ENCODE measurements around the gene FOXL3.
"Not testable (repeated sequence)": the region's sequence is repeated elsewhere in the genome, so short reads cannot be mapped to it uniquely, and the experiment has no call there.

The FOXL3 gene

DNA sequence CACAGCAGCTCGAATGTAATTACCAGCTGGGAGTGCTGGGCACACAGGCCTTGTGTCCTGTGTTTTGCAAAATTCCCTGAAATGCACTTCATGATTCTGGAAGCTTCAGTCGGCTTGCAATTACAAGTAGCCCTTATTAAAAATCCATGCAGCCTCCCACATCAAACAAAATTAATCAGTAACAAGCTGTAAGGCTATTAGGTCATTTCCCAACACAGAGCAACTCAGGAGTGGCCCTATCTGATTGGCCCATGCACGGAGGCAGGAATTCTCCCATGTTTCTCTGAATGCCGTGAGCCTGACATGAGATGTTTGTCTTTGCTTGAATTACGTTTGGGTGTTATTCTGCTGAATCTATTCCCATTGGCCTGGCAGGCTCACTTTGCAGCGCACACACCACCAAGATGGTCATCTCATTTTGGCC is 36.9 kb downstream of the FOXL3 start:
- no peak for DNase-seq

- DNase-seq, result no peak
Observed at GRCh38 chr7:327233-327931, 37.4 kb downstream of the FOXL3 start.

- DNase-seq, result no peak
Observed at GRCh38 chr7:327991-328702, 38.2 kb downstream of the FOXL3 start.

GRCh38 chr7:329691-330281 is 39.8 kb downstream of the FOXL3 start:
- no peak for DNase-seq

- DNase-seq, result no peak
Observed at GRCh38 chr7:330511-331230, 40.7 kb downstream of the FOXL3 start.

- no peak for DNase-seq
Observed at GRCh38 chr7:332020-332517, 42.1 kb downstream of the FOXL3 start.

GRCh38 chr7:332646-333392 is 42.8 kb downstream of the FOXL3 start:
- DNase-seq, result peak; percentile 86 to 98

GRCh38 chr7:333393-333764 is 43.4 kb downstream of the FOXL3 start:
- DNase-seq, result no peak

DNA sequence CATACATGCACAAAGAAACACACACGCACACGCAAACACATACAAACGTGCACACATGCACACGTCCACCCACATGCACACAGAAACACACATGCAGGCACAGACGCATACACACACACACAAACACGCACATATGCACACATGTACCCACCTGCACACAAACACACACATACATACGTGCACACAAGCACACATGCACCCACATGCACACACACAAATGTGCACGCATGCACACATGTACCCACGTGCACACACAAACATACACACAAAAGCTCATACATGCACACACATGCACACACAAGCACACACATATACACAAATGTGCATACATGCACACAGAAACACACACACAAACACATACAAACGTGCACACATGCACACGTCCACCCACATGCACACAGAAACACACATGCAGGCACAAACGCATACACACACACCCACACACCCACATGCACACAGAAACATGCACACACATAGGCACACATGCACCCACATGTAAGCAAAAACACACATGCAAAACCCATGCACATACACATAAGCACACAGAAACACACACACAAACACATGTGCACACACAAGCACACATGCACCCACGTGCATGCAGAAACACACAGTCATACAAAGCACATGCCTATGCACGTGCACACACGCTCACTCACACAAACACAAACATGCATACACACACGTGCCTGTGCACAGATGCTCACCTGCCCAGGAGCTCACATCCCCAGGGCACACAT is 44.8 kb downstream of the FOXL3 start:
- DNase-seq, result no peak

DNA sequence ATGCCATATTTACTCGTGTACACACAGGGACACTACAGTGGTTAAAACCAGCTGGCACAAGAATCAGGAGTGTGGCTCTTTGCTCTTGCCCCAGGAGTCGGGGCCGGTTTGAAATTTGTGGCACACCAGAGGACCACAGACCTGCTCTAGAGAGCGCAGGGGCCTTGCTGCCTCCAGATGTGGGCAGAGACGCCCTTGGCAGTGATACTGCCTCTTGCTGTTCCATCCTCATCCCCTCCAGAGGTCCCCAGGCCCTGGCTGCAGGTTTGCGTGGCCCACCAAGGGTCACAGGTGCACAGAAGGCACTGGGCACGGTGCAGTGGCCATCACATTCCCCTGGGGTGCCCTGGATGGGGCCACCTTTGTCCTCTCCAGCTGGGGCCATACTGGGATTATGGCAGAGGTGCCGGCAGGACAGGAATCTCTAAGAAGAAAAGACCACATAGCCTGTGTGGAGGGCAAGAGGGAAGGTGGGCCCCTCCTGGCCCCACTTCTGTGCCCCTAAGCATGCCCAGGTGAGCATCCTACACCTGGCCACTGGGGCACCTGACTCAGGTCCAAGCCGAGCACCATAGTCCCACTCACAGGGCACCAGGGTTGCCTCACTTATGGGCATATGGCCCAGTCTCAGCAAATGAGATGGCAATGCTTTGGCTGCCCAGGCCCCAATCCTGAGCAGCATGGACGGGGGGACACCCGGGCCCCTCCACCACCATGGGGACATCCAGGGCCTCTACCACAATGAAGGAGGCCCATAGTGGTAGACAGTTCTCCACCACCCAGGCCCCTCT is 45.6 kb downstream of the FOXL3 start:
- DNase-seq, result no peak

DNA sequence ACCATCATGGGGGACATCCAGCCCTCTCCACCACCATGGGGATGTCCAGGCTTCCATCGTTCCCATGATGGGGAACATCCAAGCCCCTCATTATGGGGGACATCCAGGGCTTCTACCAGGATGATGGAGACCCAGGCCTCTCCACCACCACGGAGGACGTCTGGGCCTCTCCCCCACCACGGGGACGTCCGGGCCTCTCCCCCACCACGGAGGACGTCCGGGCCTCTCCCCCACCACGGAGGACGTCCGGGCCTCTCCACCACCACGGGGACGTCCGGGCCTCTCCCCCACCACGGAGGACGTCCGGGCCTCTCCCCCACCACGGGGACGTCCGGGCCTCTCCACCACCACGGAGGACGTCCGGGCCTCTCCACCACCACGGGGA is 46.2 kb downstream of the FOXL3 start:
- DNase-seq, result not testable (repeated sequence)

DNA sequence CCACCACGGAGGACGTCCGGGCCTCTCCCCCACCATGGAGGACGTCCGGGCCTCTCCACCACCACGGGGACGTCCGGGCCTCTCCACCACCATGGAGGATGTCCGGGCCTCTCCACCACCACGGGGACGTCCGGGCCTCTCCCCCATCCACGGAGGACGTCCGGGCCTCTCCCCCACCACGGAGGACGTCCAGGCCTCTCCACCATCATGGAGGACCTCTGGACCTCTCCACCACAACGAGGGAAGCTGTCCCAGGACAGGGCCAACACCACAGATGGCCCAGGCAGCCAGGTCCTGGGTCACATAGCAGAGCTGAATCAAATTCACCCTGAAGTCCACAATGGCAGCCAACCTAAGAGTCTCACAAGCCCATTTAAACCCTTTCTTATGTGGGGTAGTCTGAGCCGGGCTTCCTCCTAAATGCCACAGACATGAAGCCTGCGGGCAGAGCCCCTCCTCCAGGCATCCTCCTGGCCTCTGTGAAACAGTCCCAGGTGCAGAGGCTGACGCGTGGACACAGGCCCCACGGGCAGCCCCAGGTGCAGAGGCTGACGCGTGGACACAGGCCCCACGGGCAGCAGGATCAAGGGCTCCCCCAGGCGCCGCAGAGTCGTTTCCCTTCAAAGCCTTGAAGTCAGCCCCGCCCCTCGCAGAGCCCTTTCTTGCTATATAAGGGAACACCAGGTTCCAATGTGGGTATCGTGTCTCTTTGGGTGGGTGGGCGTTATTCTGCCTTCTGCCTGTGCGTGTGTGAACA is 47.0 kb downstream of the FOXL3 start:
- DNase-seq, result peak in 1 of 2 experiments; percentile 23

GRCh38 chr7:337567-337951 is 47.6 kb downstream of the FOXL3 start:
- no peak for DNase-seq

DNA sequence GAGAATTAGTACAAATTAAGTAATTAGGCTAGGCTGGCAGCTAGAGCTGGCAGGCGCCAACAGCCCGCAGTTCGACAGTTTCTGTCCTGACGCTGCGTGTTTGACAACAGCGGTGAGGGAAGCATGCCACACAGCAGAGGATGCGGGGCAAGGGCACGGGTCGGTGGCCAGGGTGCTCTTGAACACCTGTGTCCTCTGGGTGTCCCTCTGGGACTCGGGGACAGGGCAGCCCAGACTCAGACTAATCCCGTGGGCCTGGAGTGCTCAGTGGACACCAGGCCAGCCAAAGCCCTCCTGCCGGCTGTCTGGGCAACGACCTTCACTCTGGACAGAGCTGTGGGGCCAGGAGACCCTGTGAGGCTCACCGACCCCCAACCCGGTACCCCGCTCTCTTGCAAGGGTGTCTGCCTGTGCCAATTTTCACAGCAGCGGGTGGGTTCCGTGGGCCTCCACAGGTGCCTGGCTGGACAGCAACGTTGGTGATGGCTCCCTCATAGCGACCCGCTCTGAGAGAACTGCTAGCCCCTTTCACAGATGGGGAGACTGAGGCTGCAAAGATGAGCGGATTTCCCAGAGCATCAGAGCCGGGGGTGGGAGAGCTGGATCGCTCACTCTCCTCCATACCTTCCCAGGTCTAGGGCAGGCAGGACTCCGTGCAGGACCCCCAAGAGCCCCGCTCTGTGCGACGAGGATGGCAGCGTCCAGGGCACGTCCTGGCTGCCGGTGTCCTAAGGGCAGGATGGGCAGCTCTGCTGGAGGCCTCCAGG is 48.5 kb downstream of the FOXL3 start:
- no peak for DNase-seq

GRCh38 chr7:339062-339342 is 49.0 kb downstream of the FOXL3 start:
- no peak for DNase-seq

GRCh38 chr7:339696-340095 is 49.7 kb downstream of the FOXL3 start:
- DNase-seq, result no peak

GRCh38 chr7:340200-340937 is 50.4 kb downstream of the FOXL3 start:
- no peak for DNase-seq

All from stimulated activated CD4-positive, alpha-beta T cell treated with anti-CD3 and anti-CD28 coated beads, Interleukin-4, amount 100 ng/mL, for 4 hours (primary cell).